Loucy (cell line): ENCODE results near the gene COX10.

ENCODE experiments used
- H2AFZ ChIP-seq: fragments of 200-600 bp; sonication (generic); 2 replicates; pipeline ENCODE4 v1.6.0; 2016; ENCODE audit warnings: antibody characterized with exemption, mild to moderate bottlenecking, low read length, moderate library complexity
- H3F3A ChIP-seq: fragments of 200-600 bp; 2 replicates; pipeline ENCODE4 v1.6.0; 2016; ENCODE audit warnings: antibody characterized with exemption, low read depth, mild to moderate bottlenecking
- H3K27me3 ChIP-seq: fragments of 200-600 bp; sonication (generic); 2 replicates; pipeline ENCODE4 v1.6.1; 2014; ENCODE audit warnings: low read length, mild to moderate bottlenecking; ENCODE audit not compliant: insufficient read depth, poor library complexity, severe bottlenecking
- H3K36me3 ChIP-seq: fragments of 200-600 bp; sonication (generic); 2 replicates; pipeline ENCODE4 v1.6.1; 2016; ENCODE audit warnings: low read length; ENCODE audit not compliant: insufficient read depth
- H3K4me1 ChIP-seq: fragments of 200-600 bp; sonication (generic); 2 replicates; pipeline ENCODE4 v1.5.1; 2014; ENCODE audit warnings: low read length, mild to moderate bottlenecking; ENCODE audit not compliant: insufficient read depth, poor library complexity, severe bottlenecking
- H3K4me2 ChIP-seq: fragments of 200-600 bp; sonication (generic); 2 replicates; pipeline ENCODE4 v1.6.0; 2014; ENCODE audit warnings: antibody characterized with exemption, low read length, low read depth, mild to moderate bottlenecking; ENCODE audit not compliant: poor library complexity, severe bottlenecking
- H3K4me3 ChIP-seq: fragments of 200-600 bp; sonication (generic); 2 replicates; pipeline ENCODE4 v1.5.1; 2014; ENCODE audit warnings: low read length, mild to moderate bottlenecking, mixed read lengths; ENCODE audit not compliant: poor library complexity, severe bottlenecking
- H3K79me2 ChIP-seq: fragments of 200-600 bp; sonication (generic); 2 replicates; pipeline ENCODE4 v1.6.1; 2014; ENCODE audit warnings: low read length; ENCODE audit not compliant: insufficient read depth
- H3K9ac ChIP-seq: fragments of 200-600 bp; sonication (generic); 2 replicates; pipeline ENCODE4 v1.6.0; 2014; ENCODE audit warnings: mild to moderate bottlenecking, low read depth, low read length, moderate library complexity; ENCODE audit not compliant: poor library complexity, severe bottlenecking
- H3K9me2 ChIP-seq: fragments of 200-600 bp; sonication (generic); replicated peaks from 2 replicates; pipeline ENCODE4 v1.6.1; 2016; ENCODE audit warnings: low read depth, low read length, mixed read lengths
- H3K9me3 ChIP-seq: fragments of 200-600 bp; sonication (generic); 2 replicates; pipeline ENCODE4 v1.6.1; 2014; ENCODE audit warnings: mild to moderate bottlenecking, antibody characterized with exemption, low read length, low read depth; ENCODE audit not compliant: insufficient read depth
- H4K20me1 ChIP-seq: fragments of 200-600 bp; sonication (generic); 2 replicates; pipeline ENCODE4 v1.6.0; 2014; ENCODE audit warnings: antibody characterized with exemption, low read length, mild to moderate bottlenecking; ENCODE audit not compliant: insufficient read depth, poor library complexity, severe bottlenecking
- EZH2phosphoT487 ChIP-seq: fragments of 200-600 bp; IDR thresholded peaks from 2 replicates; pipeline ENCODE4 v1.6.1; 2018; ENCODE audit warnings: antibody characterized with exemption, mild to moderate bottlenecking, moderate library complexity, borderline replicate concordance
- TF ChIP-seq, protein P1 (sequence below): fragments of 200-600 bp; sonication (generic); conservative IDR thresholded peaks from 2 replicates; pipeline ENCODE4 v1.5.1; 2014; ENCODE audit warnings: mild to moderate bottlenecking, antibody characterized with exemption, low read length

Gene COX10

GRCh38 chr17:14135906-14136590 lies 66.7 kb downstream of the COX10 start:
- no peaks in the 10 kb centered on the region for H3K9me2 ChIP-seq
- H2AFZ ChIP-seq: no peak overlapping the region
- H3K4me1 ChIP-seq: no peaks in the 10 kb centered on the region
- no peak for TF ChIP-seq EZH2phosphoT487
- TF ChIP-seq, protein P1, sequence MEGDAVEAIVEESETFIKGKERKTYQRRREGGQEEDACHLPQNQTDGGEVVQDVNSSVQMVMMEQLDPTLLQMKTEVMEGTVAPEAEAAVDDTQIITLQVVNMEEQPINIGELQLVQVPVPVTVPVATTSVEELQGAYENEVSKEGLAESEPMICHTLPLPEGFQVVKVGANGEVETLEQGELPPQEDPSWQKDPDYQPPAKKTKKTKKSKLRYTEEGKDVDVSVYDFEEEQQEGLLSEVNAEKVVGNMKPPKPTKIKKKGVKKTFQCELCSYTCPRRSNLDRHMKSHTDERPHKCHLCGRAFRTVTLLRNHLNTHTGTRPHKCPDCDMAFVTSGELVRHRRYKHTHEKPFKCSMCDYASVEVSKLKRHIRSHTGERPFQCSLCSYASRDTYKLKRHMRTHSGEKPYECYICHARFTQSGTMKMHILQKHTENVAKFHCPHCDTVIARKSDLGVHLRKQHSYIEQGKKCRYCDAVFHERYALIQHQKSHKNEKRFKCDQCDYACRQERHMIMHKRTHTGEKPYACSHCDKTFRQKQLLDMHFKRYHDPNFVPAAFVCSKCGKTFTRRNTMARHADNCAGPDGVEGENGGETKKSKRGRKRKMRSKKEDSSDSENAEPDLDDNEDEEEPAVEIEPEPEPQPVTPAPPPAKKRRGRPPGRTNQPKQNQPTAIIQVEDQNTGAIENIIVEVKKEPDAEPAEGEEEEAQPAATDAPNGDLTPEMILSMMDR: no peak
- H3K36me3 ChIP-seq: no peaks in the 10 kb centered on the region
- peaks cover 4% of the 10 kb centered on the region for H4K20me1 ChIP-seq
- no peaks in the 10 kb centered on the region for H3K27me3 ChIP-seq
- no peaks in the 10 kb centered on the region for H3F3A ChIP-seq
- H3K79me2 ChIP-seq: 0 out of 2 replicates have a peak, but pooled peaks cover 4% of the 10 kb centered on the region
- no peak overlapping the region for H3K4me2 ChIP-seq
- no peak overlapping the region for H3K9ac ChIP-seq
- no peaks in the 10 kb centered on the region for H3K9me3 ChIP-seq
- no peak overlapping the region for H3K4me3 ChIP-seq

GRCh38 chr17:14138649-14139048 lies 69.3 kb downstream of the COX10 start:
- Histone ChIP-seq H4K20me1 (peaks cover under 1% of the 10 kb centered on the region), H3K36me3 (no peaks in the 10 kb centered on the region), H2AFZ (no peak overlapping the region), H3K9me3 (no peaks in the 10 kb centered on the region), H3K4me2 (no peak overlapping the region), H3K9ac (no peak overlapping the region), H3K4me1 (no peaks in the 10 kb centered on the region), H3K27me3 (no peaks in the 10 kb centered on the region), H3F3A (no peaks in the 10 kb centered on the region), H3K9me2 (no peaks in the 10 kb centered on the region), H3K79me2 (0 out of 2 replicates have a peak, but pooled peaks cover 4% of the 10 kb centered on the region), H3K4me3 (no peak overlapping the region)
- TF ChIP-seq EZH2phosphoT487: no peak
- TF ChIP-seq, protein P1: no peak

DNA sequence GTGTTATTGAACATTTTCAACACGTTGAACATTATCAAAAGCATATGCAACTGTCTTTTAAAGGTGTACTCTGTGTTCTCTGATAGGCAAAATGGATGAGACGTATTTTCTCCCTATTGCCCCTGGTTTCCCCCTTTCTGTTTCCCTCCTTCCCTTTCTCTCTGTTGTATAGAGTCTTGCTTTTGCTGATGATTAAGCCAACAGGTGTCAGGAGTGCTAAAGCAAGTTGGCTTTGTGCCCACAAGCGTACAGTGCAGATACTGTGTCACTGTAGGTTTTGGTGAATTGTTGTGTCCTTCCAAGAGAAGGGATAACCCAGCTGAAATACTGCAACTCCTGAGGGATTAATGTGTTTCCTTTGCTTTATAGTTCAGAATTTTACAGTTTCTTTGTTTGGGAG lies 74.4 kb downstream of the COX10 start:
- Histone ChIP-seq H3K4me1 (no peaks in the 10 kb centered on the region), H3K9me3 (no peaks in the 10 kb centered on the region), H2AFZ (no peak overlapping the region), H3K79me2 (no peaks in the 10 kb centered on the region), H4K20me1 (no peaks in the 10 kb centered on the region), H3F3A (no peaks in the 10 kb centered on the region), H3K4me2 (no peak overlapping the region), H3K9ac (no peak overlapping the region), H3K9me2 (no peaks in the 10 kb centered on the region), H3K36me3 (no peaks in the 10 kb centered on the region), H3K4me3 (no peak overlapping the region), H3K27me3 (no peaks in the 10 kb centered on the region)
- TF ChIP-seq EZH2phosphoT487: no peak
- TF ChIP-seq, protein P1: no peak
